Stimulated activated CD4-positive, alpha-beta T cell treated with anti-CD3 and anti-CD28 coated beads, Interleukin-1b, Interleukin-23, amount 100 ng/mL, for 24 hours (primary cell): ENCODE data around the gene NME7.
"Not testable (repeated sequence)": the region's sequence is repeated elsewhere in the genome, so short reads cannot be mapped to it uniquely, and the experiment has no call there.

Source experiments
- DNase-seq, 4 experiments: peaks; one replicate each; pipeline ENCODE4 v3.0.0-alpha.2; 2020; ENCODE audit warnings: low read depth in 4 of 4, low spot score in 1 of 4

The NME7 gene

GRCh38 chr1:169307176-169307575, 60.4 kb downstream of the NME7 start:
- no peak for DNase-seq

- DNase-seq: no peak
Observed at GRCh38 chr1:169305948-169306347, 61.6 kb downstream of the NME7 start.

- DNase-seq: no peak
Observed at GRCh38 chr1:169305356-169305755, 62.2 kb downstream of the NME7 start.

GRCh38 chr1:169300854-169301253, 66.7 kb downstream of the NME7 start:
- DNase-seq: no peak

- no peak for DNase-seq
Observed at GRCh38 chr1:169298441-169298840, 69.2 kb downstream of the NME7 start.

- no peak for DNase-seq
Observed at GRCh38 chr1:169295846-169296245, 71.8 kb downstream of the NME7 start.

GRCh38 chr1:169295425-169295824, 72.2 kb downstream of the NME7 start:
- no peak for DNase-seq

GRCh38 chr1:169289016-169289415, 78.6 kb downstream of the NME7 start:
- DNase-seq: no peak

- DNase-seq: no peak
Observed at GRCh38 chr1:169288011-169288414, 79.6 kb downstream of the NME7 start.

- no peak for DNase-seq
Observed at GRCh38 chr1:169287280-169287679, 80.3 kb downstream of the NME7 start.

- not testable (repeated sequence) for DNase-seq
Observed at GRCh38 chr1:169281562-169281961, 86.0 kb downstream of the NME7 start.

- no peak for DNase-seq
Observed at GRCh38 chr1:169271098-169271497, 96.5 kb downstream of the NME7 start.

- no peak for DNase-seq
Observed at GRCh38 chr1:169266133-169266532, 101.5 kb downstream of the NME7 start.

- DNase-seq: no peak
Observed at GRCh38 chr1:169263059-169263458, 104.5 kb downstream of the NME7 start.

GRCh38 chr1:169261884-169262283, 105.7 kb downstream of the NME7 start:
- no peak for DNase-seq

GRCh38 chr1:169260478-169261151, 107.0 kb downstream of the NME7 start:
- DNase-seq: no peak

- DNase-seq: no peak
Observed at GRCh38 chr1:169259816-169260215, 107.8 kb downstream of the NME7 start.

- DNase-seq: no peak
Observed at GRCh38 chr1:169250795-169251194, 116.8 kb downstream of the NME7 start.

GRCh38 chr1:169250022-169250421, 117.6 kb downstream of the NME7 start:
- DNase-seq: no peak

- DNase-seq: no peak
Observed at GRCh38 chr1:169249611-169250010, 118.0 kb downstream of the NME7 start.

GRCh38 chr1:169245706-169246105, 121.9 kb downstream of the NME7 start:
- no peak for DNase-seq

GRCh38 chr1:169240449-169241232, 127.0 kb downstream of the NME7 start:
- no peak for DNase-seq

GRCh38 chr1:169236880-169237279, 130.7 kb downstream of the NME7 start:
- DNase-seq: no peak
